ENCODE data around the gene PALLD. TPM values are rescaled to one million over a fixed set of nuclear protein-coding genes. Genes with fewer than 3 reads are reported as not detected.

The PALLD gene
- polyA plus RNA-seq, 1 donor from 2014 or later: 20.5 TPM

GRCh38 chr4:168584321-168584771 lies 87.5 kb downstream of the PALLD start:
- H3K36me3 ChIP-seq (ENCODE audit: insufficient read depth, low read length): no peaks in the 10 kb centered on the region
- no peak overlapping the region for H3K4me2 ChIP-seq (ENCODE audit: low read length)
- H3F3A ChIP-seq (ENCODE audit: insufficient read depth, low read length, poor library complexity, severe bottlenecking): no peaks in the 10 kb centered on the region

More at GRCh38 chr4:168584321-168584771, 87.5 kb downstream of the PALLD start:
- Histone ChIP-seq H4K20me1 (ENCODE audit: insufficient read depth) (no peaks in the 10 kb centered on the region), H3K27ac (ENCODE audit: low read length) (no peak overlapping the region), H3K27me3 (ENCODE audit: insufficient read depth, low read depth, low read length) (no peaks in the 10 kb centered on the region), H3K9me3 (ENCODE audit: low read length) (no peaks in the 10 kb centered on the region), H3K79me2 (replicated peaks; ENCODE audit: insufficient read depth, low read length) (no peaks in the 10 kb centered on the region), H3K9me2 (ENCODE audit: insufficient read depth, low read length) (no peaks in the 10 kb centered on the region), H3K9ac (ENCODE audit: low read length) (no peak overlapping the region), H2AFZ (ENCODE audit: low read depth, low read length) (no peak overlapping the region), H3K4me3 (ENCODE audit: low read length) (no peak overlapping the region)
- no peak for TF ChIP-seq SMC3 (conservative IDR thresholded peaks at IDR 0.05; ENCODE audit: poor library complexity)
- no peak for TF ChIP-seq TAF1 (IDR thresholded peaks at IDR 0.05; ENCODE audit: low read depth)
- no peak for TF ChIP-seq POLR2AphosphoS5 (IDR thresholded peaks at IDR 0.05)
- no peak for TF ChIP-seq RAD21 (conservative IDR thresholded peaks at IDR 0.05)
- TF ChIP-seq EZH2 (IDR thresholded peaks at IDR 0.05; ENCODE audit: borderline replicate concordance, insufficient read depth, low read length, poor library complexity, severe bottlenecking): no peak
- TF ChIP-seq REST (IDR thresholded peaks at IDR 0.05; ENCODE audit: borderline replicate concordance): no peak
- TF ChIP-seq MXI1 (conservative IDR thresholded peaks at IDR 0.05; ENCODE audit: poor library complexity, severe bottlenecking): no peak
- TF ChIP-seq EP300 (conservative IDR thresholded peaks at IDR 0.05; ENCODE audit: poor library complexity, severe bottlenecking): no peak
- TF ChIP-seq CTCF (IDR thresholded peaks at IDR 0.05; ENCODE audit: poor library complexity, severe bottlenecking): no peak
